Measurements from ENCODE around the gene TSPAN18. TPM values are rescaled to one million over a fixed set of nuclear protein-coding genes. Genes with fewer than 3 reads are reported as not detected.

TSPAN18 gene
- total and polyA plus RNA-seq, 2 of the 4 experiments (the other 2 are of a cell fraction), result 0.36 to 1.1 TPM

- Histone ChIP-seq H2BK15ac (ENCODE audit: low read depth, low read length) (no peak overlapping the region), H3K36me3 (ENCODE audit: control insufficient read depth, insufficient read depth, low read length) (no peaks in the 10 kb centered on the region), H4K5ac (ENCODE audit: low read depth, low read length) (no peak overlapping the region), H2BK120ac (ENCODE audit: low read depth, low read length) (no peak overlapping the region), H3K14ac (replicated peaks; ENCODE audit: low read depth, low read length) (no peak overlapping the region), H2BK20ac (ENCODE audit: low read depth, low read length) (no peak overlapping the region), H3K9ac (ENCODE audit: low read depth, low read length) (no peak overlapping the region), H3K9me1 (ENCODE audit: insufficient read depth, low read length) (no peaks in the 10 kb centered on the region), H3K4me3 (ENCODE audit: insufficient read depth, low read depth, low read length) (no peak overlapping the region), H2BK5ac (ENCODE audit: low read depth, low read length, poor library complexity, severe bottlenecking) (no peak overlapping the region), H3K18ac (ENCODE audit: low read depth, low read length) (no peak overlapping the region), H3K27ac (ENCODE audit: insufficient read depth, low read length) (no peak overlapping the region), H3K79me1 (ENCODE audit: low read depth in 1 of 2, low read length in 2 of 2) (no peaks in the 10 kb centered on the region), H2AK9ac (replicated peaks; ENCODE audit: low read depth, low read length, poor library complexity) (no peak overlapping the region), H4K91ac (ENCODE audit: insufficient read depth, low read depth, low read length) (no peak overlapping the region), H3K23ac (ENCODE audit: low read depth, low read length) (no peak overlapping the region), H3K9me3 (ENCODE audit: control insufficient read depth, insufficient read depth, low read length) (no peaks in the 10 kb centered on the region), H3K4me2 (ENCODE audit: low read depth, low read length) (no peak overlapping the region), H3K4me1 (ENCODE audit: control insufficient read depth, insufficient read depth, low read length) (no peaks in the 10 kb centered on the region), H2AFZ (replicated peaks; ENCODE audit: low read length, poor library complexity) (no peak overlapping the region), H4K20me1 (ENCODE audit: insufficient read depth, low read length) (no peaks in the 10 kb centered on the region), H4K8ac (ENCODE audit: low read depth in 2 of 2, low read length in 2 of 2) (no peak overlapping the region), H3K4ac (ENCODE audit: low read depth, low read length) (no peak overlapping the region), H2AK5ac (ENCODE audit: low read depth, low read length) (no peak overlapping the region), H3K56ac (ENCODE audit: extremely low read depth, insufficient read depth, low read length) (no peak overlapping the region), H3K27me3 (ENCODE audit: control insufficient read depth, insufficient read depth, low read length) (peaks cover 27% of the 10 kb centered on the region)
- DNase-seq (no peak), ATAC-seq (ENCODE audit: low read depth) (no peak)
- dilution Hi-C loops (cut with HindIII; ENCODE audit: low sequenced_read_pairs, unreplicated experiment), result no loop called here
- CTCF ChIA-PET, result no interaction called here
- TF ChIP-seq CEBPB (IDR thresholded peaks at IDR 0.05; ENCODE audit: low read depth, low read length) (no peak), CHD1 (IDR thresholded peaks at IDR 0.05; ENCODE audit: low read depth, low read length) (no peak), POLR2A (IDR thresholded peaks at IDR 0.05; ENCODE audit: low read depth, low read length) (no peak), MAZ (IDR thresholded peaks at IDR 0.05; ENCODE audit: borderline replicate concordance, low read depth, low read length) (no peak), FOS (IDR thresholded peaks at IDR 0.05; ENCODE audit: low read depth, low read length) (no peak), RCOR1 (IDR thresholded peaks at IDR 0.05; ENCODE audit: insufficient replicate concordance, low read length) (no peak), MAFK (IDR thresholded peaks at IDR 0.05; ENCODE audit: low read depth, low read length) (no peak), RFX5 (IDR thresholded peaks at IDR 0.05; ENCODE audit: low read depth, low read length) (no peak), MXI1 (IDR thresholded peaks at IDR 0.05; ENCODE audit: borderline replicate concordance, low read depth, low read length) (no peak), CTCF (conservative IDR thresholded peaks at IDR 0.05; ENCODE audit: low read depth, low read length) (no peak), NFE2L2 (IDR thresholded peaks at IDR 0.05; ENCODE audit: low read depth, low read length) (no peak), ELK1 (IDR thresholded peaks at IDR 0.05; ENCODE audit: borderline replicate concordance, low read depth, low read length) (no peak), RAD21 (IDR thresholded peaks at IDR 0.05; ENCODE audit: low read length) (no peak), BHLHE40 (IDR thresholded peaks at IDR 0.05; ENCODE audit: low read depth, low read length) (no peak), SMC3 (IDR thresholded peaks at IDR 0.05; ENCODE audit: low read depth, low read length) (no peak), USF2 (IDR thresholded peaks at IDR 0.05; ENCODE audit: low read depth, low read length) (no peak)
- POLR2A ChIA-PET (ENCODE audit: unreplicated experiment), result no interaction called here
- no TSS peak for BruUV-seq (replicated peaks)
- in situ Hi-C loops (cut with MboI; ENCODE audit: low sequenced_read_pairs), result no loop called here
- WGBS, 2 experiments (ENCODE audit: extremely low coverage in 2 of 2, insufficient read length in 1 of 2), result no CpG with 5 or more reads among the region's 5 CpGs
- intact Hi-C loops (cut with micrococcal nuclease), result no loop called here
Measured at GRCh38 chr11:44828296-44828695, 101.5 kb downstream of the TSPAN18 start.

Measured in IMR-90 (cell line).